ENCODE data around the gene LIME1. TPM values are rescaled to one million over a fixed set of nuclear protein-coding genes. Genes with fewer than 3 reads are reported as not detected.

LIME1 gene
- total RNA-seq, 1 experiment from 2014 or later: 13.5 TPM

GRCh38 chr20:63703976-63704748 lies 32.3 kb upstream of the LIME1 start:
- Histone ChIP-seq H3K4ac (ENCODE audit: low read depth, low read length) (no peak overlapping the region), H4K8ac (replicated peaks; ENCODE audit: insufficient read length, low read depth, low read length) (no peak overlapping the region), H3K23ac (ENCODE audit: insufficient read length, low read depth, low read length) (no peak overlapping the region), H3K23me2 (ENCODE audit: insufficient read length, low read depth, low read length, poor library complexity, severe bottlenecking) (peaks cover 12% of the 10 kb centered on the region), H2BK5ac (ENCODE audit: insufficient read length, low read length) (no peak overlapping the region), H3K4me2 (ENCODE audit: insufficient read depth, insufficient read length, low read length) (no peak overlapping the region), H2BK12ac (ENCODE audit: insufficient read length, low read depth, low read length) (no peak overlapping the region), H3T11ph (ENCODE audit: low read length) (no peak overlapping the region), H4K5ac (ENCODE audit: insufficient read length, low read depth, low read length) (no peak overlapping the region), H3K14ac (ENCODE audit: insufficient read depth, low read length) (no peak overlapping the region), H4K20me1 (ENCODE audit: control insufficient read depth, insufficient read depth, insufficient read length) (no peaks in the 10 kb centered on the region), H3K56ac (ENCODE audit: insufficient read length, low read depth, low read length) (no peak overlapping the region), H3K18ac (ENCODE audit: insufficient read length, low read depth, low read length) (no peak overlapping the region), H3K27me3 (ENCODE audit: insufficient read depth, low read length) (no peaks in the 10 kb centered on the region), H3K79me1 (ENCODE audit: insufficient read depth, low read depth, low read length, poor library complexity, severe bottlenecking) (peaks cover 4% of the 10 kb centered on the region), H2BK20ac (ENCODE audit: low read depth, low read length, poor library complexity, severe bottlenecking) (no peak overlapping the region), H3K79me2 (ENCODE audit: insufficient read depth, low read length) (peaks cover 4% of the 10 kb centered on the region; the same call in 1 of the 2 replicates), H2AK5ac (ENCODE audit: insufficient read length, low read length) (no peak overlapping the region), H3K4me1 (ENCODE audit: insufficient read depth, low read length) (no peaks in the 10 kb centered on the region), H2BK15ac (ENCODE audit: low read depth, low read length) (no peak overlapping the region), H3K9me3 (ENCODE audit: control insufficient read depth, low read depth, low read length) (no peaks in the 10 kb centered on the region), H2AFZ (ENCODE audit: low read length) (no peak overlapping the region), H3K27ac (ENCODE audit: insufficient read length, low read depth, low read length) (no peak overlapping the region), H3K9ac (ENCODE audit: extremely low read depth, insufficient read length, low read length) (no peak overlapping the region), H4K91ac (ENCODE audit: insufficient read length, low read depth, low read length) (no peak overlapping the region), H2BK120ac (ENCODE audit: low read depth, low read length, poor library complexity, severe bottlenecking) (no peak overlapping the region)
- Mint-ChIP-seq H3K27ac (no peak overlapping the region), H3K9me3 (no peaks in the 10 kb centered on the region), H3K27me3 (ENCODE audit: low read depth) (no peaks in the 10 kb centered on the region), H3K36me3 (ENCODE audit: insufficient read depth in 1 of 3, low read depth in 3 of 3) (peaks cover 21 to 35% (median 32%) of the 10 kb centered on the region in 3 experiments), H3K4me1 (peaks cover 8 to 16% of the 10 kb centered on the region in 2 experiments), H3K4me3 (no peak overlapping the region; a peak in 1 of 5 replicates)
- no peak for TF ChIP-seq CTCF (conservative IDR thresholded peaks at IDR 0.05)
- DNase-seq: no peak
- WGBS (ENCODE audit: extremely low coverage, insufficient read length, low lambda C conversion rate): no CpG with 5 or more reads among the region's 11 CpGs
